ENCODE results near the gene PRKG1. TPM values are rescaled to one million over a fixed set of nuclear protein-coding genes. Genes with fewer than 3 reads are reported as not detected.

The PRKG1 gene
- total RNA-seq, 1 experiment from 2014 or later: 10.4 TPM

GRCh38 chr10:52276163-52276562, 1201.9 kb downstream of the PRKG1 start:
- H3K56ac ChIP-seq (ENCODE audit: insufficient read length, low read depth, low read length): no peak overlapping the region
- H3K27ac ChIP-seq (ENCODE audit: insufficient read length, low read depth, low read length): no peak overlapping the region
- no peaks in the 10 kb centered on the region for H3K23me2 ChIP-seq (ENCODE audit: insufficient read length, low read depth, low read length, poor library complexity, severe bottlenecking)
- no peaks in the 10 kb centered on the region for H3K27me3 ChIP-seq (ENCODE audit: insufficient read depth, low read length)
- H2BK15ac ChIP-seq (ENCODE audit: low read depth, low read length): no peak overlapping the region
- no peak overlapping the region for H3K9ac ChIP-seq (ENCODE audit: extremely low read depth, insufficient read length, low read length)
- H3K4me1 ChIP-seq (ENCODE audit: insufficient read depth, low read length): no peaks in the 10 kb centered on the region
- H4K91ac ChIP-seq (ENCODE audit: insufficient read length, low read depth, low read length): no peak overlapping the region
- no peak for TF ChIP-seq CTCF (conservative IDR thresholded peaks at IDR 0.05)
- no peak overlapping the region for H3K18ac ChIP-seq (ENCODE audit: insufficient read length, low read depth, low read length)
- H4K5ac ChIP-seq (ENCODE audit: insufficient read length, low read depth, low read length): no peak overlapping the region
- Mint-ChIP-seq H3K36me3 (ENCODE audit: insufficient read depth in 1 of 3, low read depth in 3 of 3) (peaks cover 0 to 4% (median 4%) of the 10 kb centered on the region in 3 experiments; a peak in 4 of 7 replicates), H3K4me3 (no peak overlapping the region), H3K4me1 (no peaks in the 10 kb centered on the region), H3K9me3 (peaks cover 8 to 11% of the 10 kb centered on the region in 2 experiments; a peak in 3 of 5 replicates), H3K27ac (no peak overlapping the region), H3K27me3 (ENCODE audit: low read depth) (no peaks in the 10 kb centered on the region)
- no peak overlapping the region for H3K4ac ChIP-seq (ENCODE audit: low read depth, low read length)
- H3K14ac ChIP-seq (ENCODE audit: insufficient read depth, low read length): no peak overlapping the region
- H3K4me2 ChIP-seq (ENCODE audit: insufficient read depth, insufficient read length, low read length): no peak overlapping the region
- WGBS (ENCODE audit: extremely low coverage, insufficient read length, low lambda C conversion rate): no CpG with 5 or more reads among the region's 2 CpGs
- H4K8ac ChIP-seq (replicated peaks; ENCODE audit: insufficient read length, low read depth, low read length): no peak overlapping the region
- no peak overlapping the region for H2BK20ac ChIP-seq (ENCODE audit: low read depth, low read length, poor library complexity, severe bottlenecking)
- no peaks in the 10 kb centered on the region for H3K79me1 ChIP-seq (ENCODE audit: insufficient read depth, low read depth, low read length, poor library complexity, severe bottlenecking)
- no peak overlapping the region for H3K23ac ChIP-seq (ENCODE audit: insufficient read length, low read depth, low read length)
- no peak overlapping the region for H2BK12ac ChIP-seq (ENCODE audit: insufficient read length, low read depth, low read length)
- no peaks in the 10 kb centered on the region for H3K9me3 ChIP-seq (ENCODE audit: control insufficient read depth, low read depth, low read length)
- DNase-seq: no peak
- no peak overlapping the region for H2BK5ac ChIP-seq (ENCODE audit: insufficient read length, low read length)
- H3K79me2 ChIP-seq (ENCODE audit: insufficient read depth, low read length): no peaks in the 10 kb centered on the region
- no peak overlapping the region for H2BK120ac ChIP-seq (ENCODE audit: low read depth, low read length, poor library complexity, severe bottlenecking)
- no peak overlapping the region for H3T11ph ChIP-seq (ENCODE audit: low read length)
- H2AK5ac ChIP-seq (ENCODE audit: insufficient read length, low read length): no peak overlapping the region
- no peak overlapping the region for H2AFZ ChIP-seq (ENCODE audit: low read length)
- H4K20me1 ChIP-seq (ENCODE audit: control insufficient read depth, insufficient read depth, insufficient read length): no peaks in the 10 kb centered on the region

Data from H9 (cell line).